GM10847 (cell line): Measurements from ENCODE around the gene SULT1A3.
"Not testable (repeated sequence)": the region's sequence is repeated elsewhere in the genome, so short reads cannot be mapped to it uniquely, and the experiment has no call there.

Experiments
- POLR2A ChIP-seq: IDR thresholded peaks from 2 replicates; pipeline ENCODE4 v1.6.1; 2011; ENCODE audit not compliant: insufficient read length; ENCODE audit errors: extremely low read depth

Gene SULT1A3

DNA sequence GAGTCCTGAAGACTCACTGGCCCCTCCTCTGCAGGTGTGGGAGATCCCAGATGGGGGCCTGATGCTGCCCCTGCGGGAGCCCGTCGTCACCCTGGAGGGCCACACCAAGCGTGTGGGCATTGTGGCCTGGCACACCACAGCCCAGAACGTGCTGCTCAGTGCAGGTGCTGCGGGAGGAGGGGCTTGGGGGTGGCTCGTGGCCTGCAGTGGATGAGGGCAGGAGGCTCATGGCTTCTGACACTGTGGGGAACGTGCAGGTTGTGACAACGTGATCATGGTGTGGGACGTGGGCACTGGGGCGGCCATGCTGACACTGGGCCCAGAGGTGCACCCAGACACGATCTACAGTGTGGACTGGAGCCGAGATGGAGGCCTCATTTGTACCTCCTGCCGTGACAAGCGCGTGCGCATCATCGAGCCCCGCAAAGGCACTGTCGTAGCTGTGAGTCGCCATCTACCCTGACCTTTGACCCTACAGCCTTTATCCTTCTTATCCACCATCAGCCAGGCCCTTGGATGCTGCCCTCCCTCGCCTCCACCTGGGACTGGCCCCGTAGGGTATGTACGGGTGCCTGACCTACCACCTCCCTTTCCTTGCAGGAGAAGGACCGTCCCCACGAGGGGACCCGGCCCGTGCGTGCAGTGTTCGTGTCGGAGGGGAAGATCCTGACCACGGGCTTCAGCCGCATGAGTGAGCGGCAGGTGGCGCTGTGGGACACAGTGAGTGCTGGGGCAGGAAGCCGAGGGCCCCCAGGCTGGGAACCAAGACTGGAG lies 12.1 kb upstream of the SULT1A3 start:
- TF ChIP-seq POLR2A: peak; percentile 15

DNA sequence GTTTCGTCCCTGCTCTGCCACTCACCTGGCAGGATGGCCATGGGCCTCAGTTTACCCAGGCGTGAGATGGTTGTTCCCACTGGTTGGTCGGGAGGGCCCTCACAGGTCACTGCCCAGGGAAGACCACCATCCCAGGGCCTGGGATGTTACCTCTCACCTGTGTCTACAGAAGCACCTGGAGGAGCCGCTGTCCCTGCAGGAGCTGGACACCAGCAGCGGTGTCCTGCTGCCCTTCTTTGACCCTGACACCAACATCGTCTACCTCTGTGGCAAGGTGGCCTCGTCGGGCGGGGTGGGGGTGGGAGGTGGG lies 11.5 kb upstream of the SULT1A3 start:
- TF ChIP-seq POLR2A: no peak

GRCh38 chr16:30187971-30188561 lies 11.0 kb upstream of the SULT1A3 start:
- TF ChIP-seq POLR2A: no peak

- not testable (repeated sequence) for TF ChIP-seq POLR2A
These were observed 5.4 kb upstream of the SULT1A3 start, which contains the start of the genes BOLA2B and SLX1A for GRCh38 chr16:30193615-30194014. BOLA2B (minus strand) TSS chr16:30193666; CDS start chr16:30193595, 71 bp downstream. SLX1A (plus strand) TSS chr16:30193875; CDS start chr16:30194085, 210 bp downstream.

DNA sequence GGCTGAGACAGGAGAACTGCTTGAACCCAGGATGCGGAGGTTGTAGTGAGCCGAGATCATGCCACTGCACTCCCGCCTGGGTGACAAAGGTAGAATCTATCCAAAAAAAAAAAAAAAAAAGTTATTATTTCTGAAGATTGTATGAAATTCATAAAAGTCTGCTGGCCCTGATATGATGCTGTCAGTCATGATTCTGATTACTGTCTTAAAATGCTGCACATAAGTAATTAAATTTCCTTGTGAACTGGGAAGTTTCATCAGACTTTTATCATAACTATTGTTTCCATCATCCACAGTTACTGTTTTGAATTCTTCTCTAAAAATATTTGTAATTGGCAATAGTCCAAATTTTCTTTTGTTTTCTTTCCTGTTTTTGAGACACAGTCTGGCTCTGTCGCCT lies 49.3 kb downstream of the SULT1A3 start, which contains the start of gene NPIPB13:
Gene NPIPB13, minus strand, starts transcription at position 101 of the 400 bp plus-strand sequence. CDS start 2,906 bp downstream, outside the sequence.
- not testable (repeated sequence) for TF ChIP-seq POLR2A
